HepG2 (cell line): Measurements from ENCODE around the gene CD180. TPM values are rescaled to one million over a fixed set of nuclear protein-coding genes. Genes with fewer than 3 reads are reported as not detected.

Experiments used
- ATAC-seq: fragments of 200-7000 bp; cut with Tn5 transposase; 3 replicates; pipeline ENCODE4 v1.9.1; 2020; ENCODE audit warnings: mild to moderate bottlenecking, moderate library complexity
- BruUV-seq: library from RNA; stranded (reverse); fragments of 400-500 nt; replicated peaks from 2 replicates; lab custom pipeline; 2021; lab: Mats Ljungman, UMichigan
- CTCF ChIA-PET: fragments of 300-600 bp; formaldehyde crosslinking; extraction: SDS; loops from one replicate; lab custom pipeline; 2021; ENCODE audit warnings: low total read pairs, inconsistent platforms, low intra/inter-chr PET ratio; lab: Yijun Ruan, JAX
- POLR2A ChIA-PET: fragments of 350-600 bp; sonication (Branson Sonifier 250); formaldehyde crosslinking; loops from one replicate; lab custom pipeline; 2020; ENCODE audit warnings: antibody characterized with exemption, inconsistent platforms; lab: Yijun Ruan, JAX
- DNase-seq: peaks from one replicate; pipeline ENCODE4 v3.0.0-alpha.2; 2015; ENCODE audit warnings: low spot score
- FAIRE-seq: peaks from 3 replicates; lab custom pipeline; 2011; peaks lifted over from hg19 to GRCh38; lab: Jason Lieb, UNC
- H2AFZ ChIP-seq: one replicate; pipeline ENCODE4 v1.6.1; 2011; ENCODE audit warnings: low read length, inconsistent platforms
- H3K27ac ChIP-seq: fragments of 300-600 bp; 3 replicates; pipeline ENCODE4 v1.8.0; 2011; ENCODE audit warnings: mixed run types, mild to moderate bottlenecking, mixed read lengths, low read length, inconsistent platforms; ENCODE audit not compliant: insufficient read depth; ENCODE audit errors: extremely low read length
- H3K27me3 ChIP-seq, 2 experiments: fragments of 200-600 bp in 1 of 2; 2 replicates in 1 of 2; 3 replicates in 1 of 2; pipeline versions ENCODE4 v1.6.0 to v1.8.0; 2011; ENCODE audit warnings: low read length in 2 of 2, mild to moderate bottlenecking in 2 of 2, moderate library complexity in 2 of 2, inconsistent platforms in 1 of 2; ENCODE audit not compliant: insufficient read depth in 2 of 2, control insufficient read depth in 1 of 2
- H3K36me3 ChIP-seq, 2 experiments: fragments of 200-600 bp in 1 of 2; replicated peaks in 1 of 2; 2 replicates in 1 of 2; 3 replicates in 1 of 2; pipeline versions ENCODE4 v1.5.1 to v1.8.0; 2011; ENCODE audit warnings: low read length in 2 of 2, inconsistent platforms in 1 of 2; ENCODE audit not compliant: insufficient read depth in 2 of 2, control insufficient read depth in 1 of 2
- H3K4me1 ChIP-seq: 2 replicates; pipeline ENCODE4 v1.5.1; 2012; ENCODE audit warnings: low read length, inconsistent platforms; ENCODE audit not compliant: insufficient read depth
- H3K4me2 ChIP-seq: 2 replicates; pipeline ENCODE4 v1.6.0; 2011; ENCODE audit warnings: low read depth, low read length, inconsistent platforms
- H3K4me3 ChIP-seq, 3 experiments: fragments of 200-600 bp in 1 of 3; sonication (generic), shearing (Covaris generic) in 1 of 3; replicated peaks in 1 of 3; 2 replicates each; pipeline ENCODE4 v1.5.1; 2011 to 2016; ENCODE audit warnings: low read length in 3 of 3, inconsistent platforms in 2 of 3, low read depth in 2 of 3, mild to moderate bottlenecking in 2 of 3, control low read depth in 1 of 3, mixed read lengths in 1 of 3; ENCODE audit not compliant: insufficient read depth in 1 of 3
- H3K79me2 ChIP-seq: one replicate; pipeline ENCODE4 v1.6.1; 2011; ENCODE audit warnings: low read length, inconsistent platforms; ENCODE audit not compliant: insufficient read depth
- H3K9ac ChIP-seq: 2 replicates; pipeline ENCODE4 v1.6.0; 2011; ENCODE audit warnings: mild to moderate bottlenecking, low read depth, low read length, inconsistent platforms; ENCODE audit not compliant: insufficient read depth
- H3K9me3 ChIP-seq: 2 replicates; pipeline ENCODE4 v1.5.1; 2012; ENCODE audit warnings: mild to moderate bottlenecking, low read length
- H4K20me1 ChIP-seq: 2 replicates; pipeline ENCODE4 v1.6.0; 2011; ENCODE audit warnings: inconsistent platforms, mild to moderate bottlenecking, low read length, moderate library complexity; ENCODE audit not compliant: insufficient read depth
- HMGXB4 ChIP-seq, 2 experiments: sonication (generic) in 1 of 2; formaldehyde crosslinking in 1 of 2; IDR thresholded peaks; 2 replicates each; pipeline versions ENCODE4 v1.4.0 to v1.6.1; 2018 to 2020; ENCODE audit warnings: missing genetic modification reagents in 2 of 2, borderline replicate concordance in 1 of 2, low read depth in 1 of 2, mild to moderate bottlenecking in 1 of 2, missing biosample characterization in 1 of 2
- ZBTB46 ChIP-seq: sonication (generic); formaldehyde crosslinking; IDR thresholded peaks from 2 replicates; pipeline ENCODE4 v1.4.0; 2020; ENCODE audit warnings: mild to moderate bottlenecking, missing genetic modification reagents, borderline replicate concordance
- ZMAT3 ChIP-seq: sonication (generic); formaldehyde crosslinking; conservative IDR thresholded peaks from 2 replicates; pipeline ENCODE4 v1.7.0; 2021; ENCODE audit warnings: missing genetic modification reagents
- ZNF496 ChIP-seq: sonication (generic); formaldehyde crosslinking; IDR thresholded peaks from 2 replicates; pipeline ENCODE4 v1.8.1; 2023; ENCODE audit warnings: mild to moderate bottlenecking, moderate library complexity, missing genetic modification reagents; ENCODE audit not compliant: insufficient replicate concordance
- ZSCAN9 ChIP-seq: IDR thresholded peaks from 2 replicates; pipeline ENCODE4 v1.6.1; 2016; ENCODE audit warnings: borderline replicate concordance
- WGBS: methylation state at CpG from one replicate; pipeline ENCODE4 v1.1.6; 2017; ENCODE audit warnings: low lambda C conversion rate; 5-methylcytosine and 5-hydroxymethylcytosine counted together
- in situ Hi-C: cut with HindIII; loops from 2 replicates; pipeline ENCODE4 v1.10.0; 2017; ENCODE audit warnings: low pct_unique_long_range_greater_than_20kb; ENCODE audit not compliant: extremely low pct_ligation_motif_present
- intact Hi-C: fragments of 100-400 bp; cut with micrococcal nuclease; formaldehyde crosslinking; loops from one replicate; pipeline ENCODE4 v1.10.0; 2022; ENCODE audit not compliant: unreplicated experiment
- polyA plus RNA-seq, 8 experiments: library from polyadenylated mRNA; depleted of rRNA in 3 of 8; stranded (reverse) in 7 of 8; unstranded in 1 of 8; fragments of >200 nt; fragmentation: Illumina TruSeq in 4 of 8; extraction: Trizol in 4 of 8; gene quantifications; 2 replicates each; pipeline versions ENCODE4 v1.2.1 to v1.2.3, GENCODE V29; 2011 to 2016; ENCODE audit warnings: low read depth in 4 of 8, missing spikeins in 1 of 8, mixed read lengths in 1 of 8; ENCODE audit not compliant: insufficient read depth in 1 of 8
- total RNA-seq, 5 experiments: library from RNA; depleted of rRNA; stranded (reverse); fragments of >200 nt; fragmentation: Illumina TruSeq; extraction: Trizol; gene quantifications; 2 replicates each; pipeline ENCODE4 v1.2.3, GENCODE V29; 2016; ENCODE audit warnings: low read depth in 1 of 5
- TF ChIP-seq, protein P1 (sequence below): sonication (generic); formaldehyde crosslinking; IDR thresholded peaks from 2 replicates; pipeline ENCODE4 v1.4.0; 2020; ENCODE audit warnings: missing genetic modification reagents, mild to moderate bottlenecking, borderline replicate concordance

CD180 gene
- total and polyA plus RNA-seq, 2 of the 13 experiments (the other 11 are each of a cell fraction or from before 2014, with no cell fraction given), result not detected

DNA sequence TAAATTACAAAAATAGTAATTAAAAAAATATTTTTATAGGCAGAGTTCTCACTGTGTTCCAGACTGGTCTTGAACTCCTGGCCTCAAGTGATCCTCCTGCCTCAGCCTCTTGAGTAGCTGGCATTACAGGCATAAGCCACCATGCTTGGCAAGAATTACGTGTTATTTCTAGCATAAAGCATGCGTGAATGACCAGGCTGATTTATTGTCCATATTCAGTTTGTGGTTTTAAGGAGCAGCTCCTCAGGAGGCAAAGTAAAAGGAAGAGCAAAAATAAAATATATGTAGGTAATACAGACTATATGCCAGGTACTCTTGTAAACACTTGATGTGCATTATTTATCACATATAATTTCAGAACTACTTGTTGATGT, 7.1 kb upstream of the CD180 start:
- Histone ChIP-seq H3K27ac (no peak overlapping the region), H2AFZ (no peak overlapping the region), H3K36me3 (no peaks in the 10 kb centered on the region), H4K20me1 (no peaks in the 10 kb centered on the region), H3K9ac (no peak overlapping the region), H3K4me3 (no peak overlapping the region), H3K79me2 (no peaks in the 10 kb centered on the region), H3K4me1 (peaks cover 5% of the 10 kb centered on the region; the same call in 1 of the 2 replicates), H3K27me3 (no peaks in the 10 kb centered on the region), H3K4me2 (no peak overlapping the region), H3K9me3 (no peaks in the 10 kb centered on the region; the same call in 1 of the 2 replicates)
- FAIRE-seq (no peak), ATAC-seq (no peak), DNase-seq (no peak)
- CTCF ChIA-PET, result no interaction called here
- intact Hi-C loops (loop anchor here (5.0 kb wide), 1 partner anchor 886 kb away; no protein-coding TSS in a partner anchor), in situ Hi-C loops (loop anchor here (10.0 kb wide), 1 partner anchor 219 kb away; no protein-coding TSS in a partner anchor)
- 52% methylated on average over 2 of the region's 2 CpGs for WGBS
- no TSS peak for BruUV-seq
- TF ChIP-seq ZBTB46 (CRISPR knock-in tag), result no peak
- TF ChIP-seq ZSCAN9 (CRISPR knock-in tag), result no peak
- no peak for TF ChIP-seq ZNF496 (CRISPR knock-in tag)
- no peak for TF ChIP-seq HMGXB4 (CRISPR knock-in tag; IDR thresholded peaks at IDR 0.05; ENCODE audit: borderline replicate concordance in 1 of 2, low read depth in 1 of 2)
- TF ChIP-seq, protein P1, sequence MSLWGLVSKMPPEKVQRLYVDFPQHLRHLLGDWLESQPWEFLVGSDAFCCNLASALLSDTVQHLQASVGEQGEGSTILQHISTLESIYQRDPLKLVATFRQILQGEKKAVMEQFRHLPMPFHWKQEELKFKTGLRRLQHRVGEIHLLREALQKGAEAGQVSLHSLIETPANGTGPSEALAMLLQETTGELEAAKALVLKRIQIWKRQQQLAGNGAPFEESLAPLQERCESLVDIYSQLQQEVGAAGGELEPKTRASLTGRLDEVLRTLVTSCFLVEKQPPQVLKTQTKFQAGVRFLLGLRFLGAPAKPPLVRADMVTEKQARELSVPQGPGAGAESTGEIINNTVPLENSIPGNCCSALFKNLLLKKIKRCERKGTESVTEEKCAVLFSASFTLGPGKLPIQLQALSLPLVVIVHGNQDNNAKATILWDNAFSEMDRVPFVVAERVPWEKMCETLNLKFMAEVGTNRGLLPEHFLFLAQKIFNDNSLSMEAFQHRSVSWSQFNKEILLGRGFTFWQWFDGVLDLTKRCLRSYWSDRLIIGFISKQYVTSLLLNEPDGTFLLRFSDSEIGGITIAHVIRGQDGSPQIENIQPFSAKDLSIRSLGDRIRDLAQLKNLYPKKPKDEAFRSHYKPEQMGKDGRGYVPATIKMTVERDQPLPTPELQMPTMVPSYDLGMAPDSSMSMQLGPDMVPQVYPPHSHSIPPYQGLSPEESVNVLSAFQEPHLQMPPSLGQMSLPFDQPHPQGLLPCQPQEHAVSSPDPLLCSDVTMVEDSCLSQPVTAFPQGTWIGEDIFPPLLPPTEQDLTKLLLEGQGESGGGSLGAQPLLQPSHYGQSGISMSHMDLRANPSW (CRISPR knock-in tag), result no peak
- TF ChIP-seq ZMAT3 (CRISPR knock-in tag), result no peak
- POLR2A ChIA-PET, result no interaction called here
